Neural progenitor cell (in vitro differentiated cells): ENCODE results near the gene UBN1. TPM values are rescaled to one million over a fixed set of nuclear protein-coding genes. Genes with fewer than 3 reads are reported as not detected.

Source experiments
- DNase-seq: peaks from one replicate; pipeline ENCODE4 v3.0.0-alpha.2; 2016; ENCODE audit warnings: low spot score
- H2AFZ ChIP-seq: fragments of 200-600 bp; sonication (generic); replicated peaks from 2 replicates; pipeline ENCODE4 v1.6.1; 2016; ENCODE audit warnings: antibody characterized with exemption
- H3F3A ChIP-seq: fragments of 200-600 bp; sonication (generic); 2 replicates; pipeline ENCODE4 v1.6.1; 2016; ENCODE audit warnings: antibody characterized with exemption, low read depth
- H3K27ac ChIP-seq: fragments of 200-600 bp; sonication (generic); 2 replicates; pipeline ENCODE4 v1.5.1; 2016; ENCODE audit warnings: mild to moderate bottlenecking
- H3K27me3 ChIP-seq: fragments of 200-600 bp; sonication (generic); 2 replicates; pipeline ENCODE4 v1.6.1; 2016; ENCODE audit warnings: mild to moderate bottlenecking, moderate library complexity
- H3K36me3 ChIP-seq: fragments of 200-600 bp; sonication (generic); 2 replicates; pipeline ENCODE4 v1.5.1; 2016
- H3K4me1 ChIP-seq: fragments of 200-600 bp; sonication (generic); 2 replicates; pipeline ENCODE4 v1.6.1; 2016; ENCODE audit warnings: mixed run types
- H3K4me2 ChIP-seq: fragments of 200-600 bp; sonication (generic); 2 replicates; pipeline ENCODE4 v1.6.1; 2016
- H3K4me3 ChIP-seq: fragments of 200-600 bp; sonication (generic); 2 replicates; pipeline ENCODE4 v1.5.1; 2016
- H3K79me2 ChIP-seq: fragments of 200-600 bp; sonication (generic); 2 replicates; pipeline ENCODE4 v1.6.1; 2016; ENCODE audit warnings: low read depth
- H3K9ac ChIP-seq: fragments of 200-600 bp; sonication (generic); 2 replicates; pipeline ENCODE4 v1.6.1; 2016
- H3K9me3 ChIP-seq: fragments of 200-600 bp; sonication (generic); 2 replicates; pipeline ENCODE4 v1.5.1; 2016; ENCODE audit warnings: low read depth
- H4K20me1 ChIP-seq: fragments of 200-600 bp; sonication (generic); 2 replicates; pipeline ENCODE4 v1.6.1; 2016; ENCODE audit warnings: low read depth
- H3K27ac Mint-ChIP-seq: 3 replicates; pipeline ENCODE4 v1.8.0; 2021; ENCODE audit warnings: mixed read lengths
- H3K27me3 Mint-ChIP-seq: 2 replicates; pipeline ENCODE4 v1.8.0; 2022; ENCODE audit warnings: low read depth, mild to moderate bottlenecking, inconsistent platforms, moderate library complexity, mixed read lengths; ENCODE audit not compliant: insufficient read depth
- H3K36me3 Mint-ChIP-seq: 3 replicates; pipeline ENCODE4 v1.8.0; 2021; ENCODE audit warnings: mixed read lengths
- H3K4me1 Mint-ChIP-seq: 3 replicates; pipeline ENCODE4 v1.8.0; 2021; ENCODE audit warnings: mixed read lengths
- H3K4me3 Mint-ChIP-seq: 3 replicates; pipeline ENCODE4 v1.8.0; 2021; ENCODE audit warnings: mild to moderate bottlenecking, moderate library complexity, mixed read lengths
- H3K9me3 Mint-ChIP-seq: 3 replicates; pipeline ENCODE4 v1.8.0; 2020; ENCODE audit warnings: mixed read lengths
- EZH2 ChIP-seq: fragments of 200-600 bp; sonication (generic); IDR thresholded peaks from 2 replicates; pipeline ENCODE4 v1.6.1; 2017; ENCODE audit warnings: antibody characterized with exemption, mild to moderate bottlenecking, moderate library complexity
- EZH2phosphoT487 ChIP-seq: fragments of 200-600 bp; sonication (generic); IDR thresholded peaks from 2 replicates; pipeline ENCODE4 v1.6.1; 2017; ENCODE audit warnings: antibody characterized with exemption
- total RNA-seq: library from RNA; depleted of rRNA; stranded (reverse); fragments of >200 nt; gene quantifications from 2 replicates; pipeline ENCODE4 v1.2.3, GENCODE V29; 2015; ENCODE audit warnings: low replicate concordance
- TF ChIP-seq, protein P1 (sequence below): fragments of 200-600 bp; sonication (generic); IDR thresholded peaks from 2 replicates; pipeline ENCODE4 v1.5.1; 2017; ENCODE audit warnings: antibody characterized with exemption, mild to moderate bottlenecking

The UBN1 gene
- total RNA-seq, 1 donor from 2014 or later: 28.4 TPM

DNA sequence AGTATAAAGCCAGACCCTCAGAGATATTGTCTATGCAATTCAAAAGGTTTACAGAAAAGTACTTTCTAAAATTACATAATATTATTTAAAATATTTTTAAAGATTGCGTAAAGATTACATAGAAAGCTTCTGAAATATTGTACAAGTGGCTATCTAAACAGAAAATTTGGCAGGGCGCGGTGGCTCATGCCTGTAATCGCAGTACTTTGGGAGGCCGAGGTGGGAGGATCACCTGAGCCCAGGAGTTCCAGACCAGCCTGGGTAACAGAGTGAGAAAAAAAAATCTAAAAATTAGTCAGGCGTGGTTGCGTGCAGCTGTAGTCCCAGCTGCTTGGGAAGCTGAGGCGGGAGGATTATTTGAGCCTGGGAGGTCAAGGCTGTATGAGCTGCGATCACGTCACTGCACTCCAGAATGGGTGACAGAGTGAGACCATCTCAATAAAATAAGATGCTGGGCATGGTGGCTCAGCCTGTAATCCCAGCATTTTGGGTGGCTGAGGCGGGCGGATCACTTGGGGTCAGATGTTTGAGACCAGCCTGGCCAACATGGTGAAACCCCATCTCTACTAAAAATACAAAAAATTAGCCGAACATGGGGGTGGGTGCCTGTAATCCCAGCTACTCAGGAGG lies 18.1 kb downstream of the UBN1 start:
- peaks cover 5% of the 10 kb centered on the region for H3K27me3 Mint-ChIP-seq
- H3K36me3 Mint-ChIP-seq: peaks cover 9% of the 10 kb centered on the region
- H3F3A ChIP-seq: no peaks in the 10 kb centered on the region
- H3K4me2 ChIP-seq: no peak overlapping the region
- H3K9me3 Mint-ChIP-seq: no peaks in the 10 kb centered on the region
- H3K4me3 ChIP-seq: no peak overlapping the region
- H3K4me1 ChIP-seq: no peaks in the 10 kb centered on the region
- no peak overlapping the region for H3K27ac ChIP-seq
- H3K36me3 ChIP-seq: no peaks in the 10 kb centered on the region
- no peaks in the 10 kb centered on the region for H3K4me1 Mint-ChIP-seq
- no peaks in the 10 kb centered on the region for H3K27me3 ChIP-seq
- no peak overlapping the region for H3K4me3 Mint-ChIP-seq
- H3K9ac ChIP-seq: no peak overlapping the region
- no peak overlapping the region for H3K27ac Mint-ChIP-seq
- peaks cover 68% of the 10 kb centered on the region for H4K20me1 ChIP-seq
- peaks cover 71% of the 10 kb centered on the region for H3K79me2 ChIP-seq
- TF ChIP-seq EZH2phosphoT487 (no peak), EZH2 (no peak)
- TF ChIP-seq, protein P1, sequence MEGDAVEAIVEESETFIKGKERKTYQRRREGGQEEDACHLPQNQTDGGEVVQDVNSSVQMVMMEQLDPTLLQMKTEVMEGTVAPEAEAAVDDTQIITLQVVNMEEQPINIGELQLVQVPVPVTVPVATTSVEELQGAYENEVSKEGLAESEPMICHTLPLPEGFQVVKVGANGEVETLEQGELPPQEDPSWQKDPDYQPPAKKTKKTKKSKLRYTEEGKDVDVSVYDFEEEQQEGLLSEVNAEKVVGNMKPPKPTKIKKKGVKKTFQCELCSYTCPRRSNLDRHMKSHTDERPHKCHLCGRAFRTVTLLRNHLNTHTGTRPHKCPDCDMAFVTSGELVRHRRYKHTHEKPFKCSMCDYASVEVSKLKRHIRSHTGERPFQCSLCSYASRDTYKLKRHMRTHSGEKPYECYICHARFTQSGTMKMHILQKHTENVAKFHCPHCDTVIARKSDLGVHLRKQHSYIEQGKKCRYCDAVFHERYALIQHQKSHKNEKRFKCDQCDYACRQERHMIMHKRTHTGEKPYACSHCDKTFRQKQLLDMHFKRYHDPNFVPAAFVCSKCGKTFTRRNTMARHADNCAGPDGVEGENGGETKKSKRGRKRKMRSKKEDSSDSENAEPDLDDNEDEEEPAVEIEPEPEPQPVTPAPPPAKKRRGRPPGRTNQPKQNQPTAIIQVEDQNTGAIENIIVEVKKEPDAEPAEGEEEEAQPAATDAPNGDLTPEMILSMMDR: no peak
- H3K9me3 ChIP-seq: no peaks in the 10 kb centered on the region
- DNase-seq: no peak
- no peak overlapping the region for H2AFZ ChIP-seq

DNA sequence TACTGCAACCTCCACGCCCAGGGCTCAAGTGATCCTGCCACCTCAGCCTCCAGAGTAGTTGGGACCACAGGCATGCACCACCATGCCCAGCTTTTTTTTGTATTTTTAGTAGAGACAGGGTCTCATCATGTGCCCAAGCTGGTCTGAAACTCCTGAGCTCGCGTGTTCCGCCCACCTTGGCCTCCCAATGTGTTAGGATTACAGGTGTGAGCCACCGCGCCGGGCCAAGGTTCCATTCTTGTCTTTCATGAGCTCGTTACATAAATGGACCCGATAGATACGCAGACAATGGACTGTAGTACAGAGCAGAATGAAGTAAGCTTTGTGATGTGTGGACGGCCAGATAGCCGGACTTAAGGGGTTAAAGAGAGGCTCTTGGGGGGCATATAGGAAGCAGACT lies 19.3 kb downstream of the UBN1 start:
- no peaks in the 10 kb centered on the region for H3F3A ChIP-seq
- H4K20me1 ChIP-seq: peaks cover 59% of the 10 kb centered on the region
- no peaks in the 10 kb centered on the region for H3K36me3 ChIP-seq
- Mint-ChIP-seq H3K27ac (no peak overlapping the region), H3K9me3 (no peaks in the 10 kb centered on the region), H3K4me3 (no peak overlapping the region), H3K27me3 (peaks cover 5% of the 10 kb centered on the region), H3K36me3 (peaks cover 10% of the 10 kb centered on the region), H3K4me1 (no peaks in the 10 kb centered on the region)
- no peak overlapping the region for H3K4me2 ChIP-seq
- H3K27ac ChIP-seq: no peak overlapping the region
- H3K4me1 ChIP-seq: no peaks in the 10 kb centered on the region
- no peaks in the 10 kb centered on the region for H3K9me3 ChIP-seq
- no peak overlapping the region for H3K4me3 ChIP-seq
- no peaks in the 10 kb centered on the region for H3K27me3 ChIP-seq
- H3K9ac ChIP-seq: no peak overlapping the region
- no peak for DNase-seq
- TF ChIP-seq EZH2: no peak
- TF ChIP-seq, protein P1: no peak
- TF ChIP-seq EZH2phosphoT487: no peak
- peaks cover 71% of the 10 kb centered on the region for H3K79me2 ChIP-seq
- no peak overlapping the region for H2AFZ ChIP-seq

DNA sequence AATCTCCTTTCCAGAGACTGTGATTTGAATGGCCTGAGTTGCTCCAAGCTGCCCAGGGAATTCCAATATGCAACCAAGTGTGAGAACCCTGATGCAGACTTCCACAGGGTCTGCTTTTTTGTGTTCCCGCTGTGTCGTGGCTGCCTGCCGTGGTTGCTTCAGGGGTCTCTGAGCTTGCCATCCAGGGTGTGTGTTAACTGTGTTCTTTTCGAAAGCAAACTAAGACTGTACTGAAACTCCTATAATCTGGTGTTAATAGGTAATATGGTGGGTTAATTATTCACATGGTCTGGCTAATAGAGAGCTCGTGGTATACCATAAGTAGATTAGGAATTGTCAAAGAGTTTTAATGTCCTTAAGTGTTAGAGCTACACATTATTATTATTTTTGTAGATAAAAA lies 20.7 kb downstream of the UBN1 start:
- H3K4me2 ChIP-seq: no peak overlapping the region
- H3K9ac ChIP-seq: no peak overlapping the region
- H2AFZ ChIP-seq: no peak overlapping the region
- H3K36me3 Mint-ChIP-seq: peaks cover 19% of the 10 kb centered on the region
- no peak overlapping the region for H3K27ac Mint-ChIP-seq
- H3K27me3 Mint-ChIP-seq: peaks cover 5% of the 10 kb centered on the region
- no peaks in the 10 kb centered on the region for H3K9me3 ChIP-seq
- no peaks in the 10 kb centered on the region for H3K4me1 ChIP-seq
- H3K79me2 ChIP-seq: peaks cover 60% of the 10 kb centered on the region
- TF ChIP-seq, protein P1: no peak
- TF ChIP-seq EZH2phosphoT487: no peak
- TF ChIP-seq EZH2: no peak
- H3F3A ChIP-seq: no peaks in the 10 kb centered on the region
- H4K20me1 ChIP-seq: peaks cover 49% of the 10 kb centered on the region
- no peaks in the 10 kb centered on the region for H3K36me3 ChIP-seq
- no peaks in the 10 kb centered on the region for H3K4me1 Mint-ChIP-seq
- no peak overlapping the region for H3K4me3 ChIP-seq
- H3K27me3 ChIP-seq: no peaks in the 10 kb centered on the region
- no peaks in the 10 kb centered on the region for H3K9me3 Mint-ChIP-seq
- DNase-seq: no peak
- no peak overlapping the region for H3K27ac ChIP-seq
- H3K4me3 Mint-ChIP-seq: no peak overlapping the region
